Activated CD4-positive, alpha-beta T cell treated with anti-CD3 and anti-CD28 coated beads, Interleukin-2, amount 50 U/mL, for 48 hours (primary cell): ENCODE measurements around the gene SKI.

Experiments used
- DNase-seq, 2 experiments: peaks; one replicate each; pipeline ENCODE4 v3.0.0-alpha.2; 2020

The SKI gene

GRCh38 chr1:2298685-2299084, 70.6 kb downstream of the SKI start:
- DNase-seq, result no peak

GRCh38 chr1:2299131-2299627, 71.1 kb downstream of the SKI start:
- DNase-seq, result no peak

- DNase-seq, result peak; percentile 86 to 91
Observed at GRCh38 chr1:2300004-2300771, 72.1 kb downstream of the SKI start.

- DNase-seq, result peak; percentile 86 to 92
Observed at GRCh38 chr1:2300851-2301606, 72.9 kb downstream of the SKI start.

GRCh38 chr1:2301607-2302291, 73.6 kb downstream of the SKI start:
- no peak for DNase-seq

GRCh38 chr1:2302292-2302925, 74.3 kb downstream of the SKI start:
- DNase-seq, result no peak

GRCh38 chr1:2303016-2303775, 75.1 kb downstream of the SKI start:
- no peak for DNase-seq

GRCh38 chr1:2303781-2304180, 75.7 kb downstream of the SKI start:
- no peak for DNase-seq

- DNase-seq, result no peak
Observed at GRCh38 chr1:2304282-2304681, 76.2 kb downstream of the SKI start.

- DNase-seq, result no peak
Observed at GRCh38 chr1:2304921-2305681, 77.0 kb downstream of the SKI start.

- no peak for DNase-seq
Observed at GRCh38 chr1:2306151-2306978, 78.2 kb downstream of the SKI start.

- DNase-seq, result no peak
Observed at GRCh38 chr1:2307064-2307605, 79.0 kb downstream of the SKI start.

- DNase-seq, result no peak
Observed at GRCh38 chr1:2307972-2308371, 79.9 kb downstream of the SKI start.

- no peak for DNase-seq
Observed at GRCh38 chr1:2308844-2309243, 80.7 kb downstream of the SKI start.

- DNase-seq, result no peak
Observed at GRCh38 chr1:2310332-2311183, 82.4 kb downstream of the SKI start.

GRCh38 chr1:2311184-2312032, 83.3 kb downstream of the SKI start:
- DNase-seq, result peak; percentile 64 to 69

GRCh38 chr1:2312160-2312514, 84.0 kb downstream of the SKI start:
- no peak for DNase-seq
